ENCODE measurements around the gene TBC1D17.

Gene TBC1D17

GRCh38 chr19:49873834-49874233, 3.7 kb upstream of the TBC1D17 start:
- no peaks in the 10 kb centered on the region for H3K9me3 ChIP-seq (ENCODE audit: insufficient read depth, low read depth, low read length)
- no peak overlapping the region for H3K9ac ChIP-seq (ENCODE audit: low read depth, low read length)
- peaks cover 9% of the 10 kb centered on the region; the same call in 1 of the 2 replicates for H3K36me3 ChIP-seq (ENCODE audit: insufficient read depth, low read depth, low read length)
- no peaks in the 10 kb centered on the region for H3K27me3 ChIP-seq (ENCODE audit: insufficient read depth, low read length)
- H3K4me1 ChIP-seq (ENCODE audit: insufficient read depth, low read length) = peaks cover 4% of the 10 kb centered on the region; the same call in 1 of the 2 replicates
- H3K27ac ChIP-seq (ENCODE audit: low read length) = no peak overlapping the region
- no peak overlapping the region for H3K4me3 ChIP-seq (ENCODE audit: low read length)

GRCh38 chr19:49874503-49875157, 2.9 kb upstream of the TBC1D17 start:
- no peak overlapping the region for H3K27ac ChIP-seq (ENCODE audit: low read length)
- H3K27me3 ChIP-seq (ENCODE audit: insufficient read depth, low read length) = no peaks in the 10 kb centered on the region
- no peak overlapping the region for H3K4me3 ChIP-seq (ENCODE audit: low read length)
- H3K36me3 ChIP-seq (ENCODE audit: insufficient read depth, low read depth, low read length) = peaks cover 17% of the 10 kb centered on the region
- H3K9ac ChIP-seq (ENCODE audit: low read depth, low read length) = peak overlapping the region; percentile 98; the same call in 1 of the 2 replicates
- peaks cover 6% of the 10 kb centered on the region; the same call in 1 of the 2 replicates for H3K4me1 ChIP-seq (ENCODE audit: insufficient read depth, low read length)
- H3K9me3 ChIP-seq (ENCODE audit: insufficient read depth, low read depth, low read length) = no peaks in the 10 kb centered on the region

GRCh38 chr19:49875177-49875576, 2.3 kb upstream of the TBC1D17 start:
- H3K27ac ChIP-seq (ENCODE audit: low read length) = peak overlapping the region; percentile 98
- H3K36me3 ChIP-seq (ENCODE audit: insufficient read depth, low read depth, low read length) = peaks cover 20% of the 10 kb centered on the region
- H3K9ac ChIP-seq (ENCODE audit: low read depth, low read length) = peak overlapping the region; percentile 98
- H3K27me3 ChIP-seq (ENCODE audit: insufficient read depth, low read length) = no peaks in the 10 kb centered on the region
- H3K9me3 ChIP-seq (ENCODE audit: insufficient read depth, low read depth, low read length) = no peaks in the 10 kb centered on the region
- H3K4me3 ChIP-seq (ENCODE audit: low read length) = peak overlapping the region; percentile 89
- H3K4me1 ChIP-seq (ENCODE audit: insufficient read depth, low read length) = peaks cover 6% of the 10 kb centered on the region; the same call in 1 of the 2 replicates

GRCh38 chr19:49875857-49876421, 1.6 kb upstream of the TBC1D17 start:
- H3K4me1 ChIP-seq (ENCODE audit: insufficient read depth, low read length) = peaks cover 6% of the 10 kb centered on the region; the same call in 1 of the 2 replicates
- H3K4me3 ChIP-seq (ENCODE audit: low read length) = peak overlapping the region; percentile 89
- H3K27ac ChIP-seq (ENCODE audit: low read length) = peak overlapping the region; percentile 98
- no peaks in the 10 kb centered on the region for H3K27me3 ChIP-seq (ENCODE audit: insufficient read depth, low read length)
- H3K9me3 ChIP-seq (ENCODE audit: insufficient read depth, low read depth, low read length) = no peaks in the 10 kb centered on the region
- peaks cover 25% of the 10 kb centered on the region for H3K36me3 ChIP-seq (ENCODE audit: insufficient read depth, low read depth, low read length)
- H3K9ac ChIP-seq (ENCODE audit: low read depth, low read length) = peak overlapping the region; percentile 98

GRCh38 chr19:49876422-49877019, 981 bp upstream of the TBC1D17 start:
- peaks cover 28% of the 10 kb centered on the region for H3K36me3 ChIP-seq (ENCODE audit: insufficient read depth, low read depth, low read length)
- peaks cover 6% of the 10 kb centered on the region; the same call in 1 of the 2 replicates for H3K4me1 ChIP-seq (ENCODE audit: insufficient read depth, low read length)
- no peaks in the 10 kb centered on the region for H3K9me3 ChIP-seq (ENCODE audit: insufficient read depth, low read depth, low read length)
- peak overlapping the region; percentile 100 for H3K27ac ChIP-seq (ENCODE audit: low read length)
- no peaks in the 10 kb centered on the region for H3K27me3 ChIP-seq (ENCODE audit: insufficient read depth, low read length)
- peak overlapping the region; percentile 89 for H3K4me3 ChIP-seq (ENCODE audit: low read length)
- H3K9ac ChIP-seq (ENCODE audit: low read depth, low read length) = peak overlapping the region; percentile 98

GRCh38 chr19:49877879-49878743, 609 bp downstream of the TBC1D17 start:
- no peaks in the 10 kb centered on the region for H3K27me3 ChIP-seq (ENCODE audit: insufficient read depth, low read length)
- peaks cover 6% of the 10 kb centered on the region; the same call in 1 of the 2 replicates for H3K4me1 ChIP-seq (ENCODE audit: insufficient read depth, low read length)
- peaks cover 44% of the 10 kb centered on the region for H3K36me3 ChIP-seq (ENCODE audit: insufficient read depth, low read depth, low read length)
- H3K4me3 ChIP-seq (ENCODE audit: low read length) = peak overlapping the region; percentile 89
- H3K9me3 ChIP-seq (ENCODE audit: insufficient read depth, low read depth, low read length) = no peaks in the 10 kb centered on the region
- peak overlapping the region; percentile 100 for H3K27ac ChIP-seq (ENCODE audit: low read length)
- peak overlapping the region; percentile 98 for H3K9ac ChIP-seq (ENCODE audit: low read depth, low read length)

DNA sequence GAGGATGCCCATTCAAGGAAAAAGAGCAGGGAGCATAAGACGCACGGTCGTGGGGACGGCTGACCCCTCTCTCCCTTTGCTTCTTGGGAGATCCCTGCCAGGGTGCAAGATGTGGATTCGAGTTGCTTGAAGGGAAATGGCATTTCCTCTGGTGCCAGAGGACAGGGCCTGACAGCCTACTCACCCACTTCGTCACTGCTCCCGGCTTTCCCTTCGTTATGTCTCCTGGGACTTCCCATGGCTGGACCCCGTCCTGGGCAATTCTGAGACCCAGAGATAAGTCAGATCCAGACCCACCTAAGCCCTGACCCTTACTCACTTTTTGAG, 1.2 kb downstream of the TBC1D17 start:
- H3K4me3 ChIP-seq (ENCODE audit: low read length) = peak overlapping the region; percentile 89
- H3K9me3 ChIP-seq (ENCODE audit: insufficient read depth, low read depth, low read length) = no peaks in the 10 kb centered on the region
- peak overlapping the region; percentile 96 for H3K27ac ChIP-seq (ENCODE audit: low read length)
- peak overlapping the region; percentile 98; the same call in 1 of the 2 replicates for H3K9ac ChIP-seq (ENCODE audit: low read depth, low read length)
- no peaks in the 10 kb centered on the region for H3K27me3 ChIP-seq (ENCODE audit: insufficient read depth, low read length)
- H3K36me3 ChIP-seq (ENCODE audit: insufficient read depth, low read depth, low read length) = peaks cover 50% of the 10 kb centered on the region
- H3K4me1 ChIP-seq (ENCODE audit: insufficient read depth, low read length) = peaks cover 6% of the 10 kb centered on the region; the same call in 1 of the 2 replicates

GRCh38 chr19:49879243-49879963, 1.9 kb downstream of the TBC1D17 start:
- Histone ChIP-seq H3K27ac (ENCODE audit: low read length) (no peak overlapping the region), H3K36me3 (ENCODE audit: insufficient read depth, low read depth, low read length) (peaks cover 57% of the 10 kb centered on the region), H3K27me3 (ENCODE audit: insufficient read depth, low read length) (no peaks in the 10 kb centered on the region), H3K4me3 (ENCODE audit: low read length) (peak overlapping the region; percentile 89; the same call in 1 of the 2 replicates), H3K9ac (ENCODE audit: low read depth, low read length) (peak overlapping the region; percentile 98; the same call in 1 of the 2 replicates), H3K9me3 (ENCODE audit: insufficient read depth, low read depth, low read length) (no peaks in the 10 kb centered on the region), H3K4me1 (ENCODE audit: insufficient read depth, low read length) (peaks cover 6% of the 10 kb centered on the region; the same call in 1 of the 2 replicates)

DNA sequence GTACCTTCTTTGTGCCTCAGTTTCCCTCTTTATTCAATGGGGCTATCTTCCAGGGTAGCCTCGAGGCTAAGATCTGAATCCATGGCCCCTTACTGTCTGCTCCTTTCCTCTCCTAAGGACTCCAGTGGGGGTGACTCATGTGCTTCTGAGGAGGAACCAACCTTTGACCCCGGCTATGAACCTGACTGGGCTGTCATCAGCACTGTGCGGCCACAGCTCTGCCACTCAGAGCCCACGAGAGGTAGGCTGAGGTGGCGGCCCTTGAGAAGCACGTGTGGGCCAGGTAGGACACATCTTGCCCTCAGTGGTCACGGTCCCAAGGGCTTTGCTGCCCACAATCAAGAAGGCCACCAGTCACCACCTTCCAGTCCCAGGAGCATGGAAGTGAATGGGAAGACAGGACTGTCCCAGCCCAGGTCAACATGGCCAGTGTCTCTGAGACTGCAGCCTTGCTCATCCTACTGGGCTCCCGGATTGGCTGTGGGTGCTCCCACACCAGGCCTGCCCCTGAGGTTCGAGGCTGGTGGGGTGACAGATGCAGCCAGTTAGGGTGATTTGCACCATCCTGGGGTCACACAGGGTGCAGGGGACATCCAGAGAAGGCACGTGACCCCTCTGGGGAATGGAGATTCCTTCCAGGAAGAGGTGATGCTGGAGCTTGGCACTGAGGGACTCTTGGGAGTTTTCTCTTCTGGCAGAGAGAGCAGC, 2.8 kb downstream of the TBC1D17 start:
- H3K27me3 ChIP-seq (ENCODE audit: insufficient read depth, low read length) = no peaks in the 10 kb centered on the region
- peaks cover 6% of the 10 kb centered on the region; the same call in 1 of the 2 replicates for H3K4me1 ChIP-seq (ENCODE audit: insufficient read depth, low read length)
- no peak overlapping the region for H3K27ac ChIP-seq (ENCODE audit: low read length)
- no peaks in the 10 kb centered on the region for H3K9me3 ChIP-seq (ENCODE audit: insufficient read depth, low read depth, low read length)
- peaks cover 65% of the 10 kb centered on the region for H3K36me3 ChIP-seq (ENCODE audit: insufficient read depth, low read depth, low read length)
- no peak overlapping the region for H3K4me3 ChIP-seq (ENCODE audit: low read length)
- H3K9ac ChIP-seq (ENCODE audit: low read depth, low read length) = no peak overlapping the region

- Histone ChIP-seq H3K36me3 (ENCODE audit: insufficient read depth, low read depth, low read length) (peaks cover 70% of the 10 kb centered on the region), H3K4me1 (ENCODE audit: insufficient read depth, low read length) (peaks cover 6% of the 10 kb centered on the region; the same call in 1 of the 2 replicates), H3K9me3 (ENCODE audit: insufficient read depth, low read depth, low read length) (no peaks in the 10 kb centered on the region), H3K27me3 (ENCODE audit: insufficient read depth, low read length) (no peaks in the 10 kb centered on the region), H3K4me3 (ENCODE audit: low read length) (no peak overlapping the region), H3K9ac (ENCODE audit: low read depth, low read length) (no peak overlapping the region), H3K27ac (ENCODE audit: low read length) (no peak overlapping the region)
Measured at GRCh38 chr19:49881186-49881585, 3.7 kb downstream of the TBC1D17 start.
